Endothelial cell of coronary artery (primary cell): ENCODE measurements around the gene HELLS. TPM values are rescaled to one million over a fixed set of nuclear protein-coding genes. Genes with fewer than 3 reads are reported as not detected.

Source experiments
- total RNA-seq: library from RNA; depleted of rRNA; stranded (reverse); fragments of >200 nt; gene quantifications from 2 replicates; pipeline ENCODE4 v1.2.3, GENCODE V29; 2014

Gene HELLS
- 24.3 and 33.9 TPM in 2 replicates for total RNA-seq

GRCh38 chr10:94545391-94546048, at the start of gene HELLS:
Gene HELLS (plus strand): TSS chr10:94545788. CDS start chr10:94545922, 134 bp downstream.

Other genes starting within 250 kb of the HELLS start
- 21.8 and 26.4 TPM in 2 replicates for gene NOC3L, start 182.8 kb upstream of the HELLS start, total RNA-seq
- 7.8 and 12.0 TPM in 2 replicates for gene TBC1D12, start 143.2 kb upstream of the HELLS start, total RNA-seq
- not detected in 2 replicates for gene CYP2C18, start 137.9 kb downstream of the HELLS start, total RNA-seq
- not detected in 2 replicates for gene CYP2C19, start 216.9 kb downstream of the HELLS start, total RNA-seq